Mucosa of descending colon (tissue), 3 donors: ENCODE results near the gene PTPN2. TPM values are rescaled to one million over a fixed set of nuclear protein-coding genes. Genes with fewer than 3 reads are reported as not detected.

Experiments used
- ATAC-seq: fragments of 200-7000 bp; cut with Tn5 transposase; one replicate; pipeline ENCODE4 v1.9.1; 2020; ENCODE audit warnings: mild to moderate bottlenecking, moderate library complexity
- DNase-seq, 3 donors: peaks; one replicate each; pipeline ENCODE4 v3.0.0-alpha.2; 2020
- H3K36me3 ChIP-seq: fragments of 200-600 bp; one replicate; pipeline ENCODE4 v1.8.0; 2021; ENCODE audit warnings: low read depth, mild to moderate bottlenecking
- H3K4me1 ChIP-seq: fragments of 200-600 bp; one replicate; pipeline ENCODE4 v1.8.0; 2021; ENCODE audit warnings: low read depth, mild to moderate bottlenecking
- H3K4me3 ChIP-seq: fragments of 200-600 bp; one replicate; pipeline ENCODE4 v1.8.0; 2021; ENCODE audit warnings: mild to moderate bottlenecking
- H3K9me3 ChIP-seq: fragments of 200-600 bp; one replicate; pipeline ENCODE4 v1.8.0; 2021; ENCODE audit warnings: mild to moderate bottlenecking
- intact Hi-C, 2 donors: fragments of 100-400 bp; cut with DNase I in 1 of 2; cut with micrococcal nuclease in 1 of 2; formaldehyde crosslinking; loops; one replicate each; pipeline versions ENCODE4 v1.11.0 to v1.11.1; 2022; cut with DNase I, micrococcal nuclease
- total RNA-seq, 3 donors: library from RNA; stranded (reverse); fragmentation: NEBNext Ultra II Directional in 2 of 3; extraction: Animal tissue kit (Norgen Biotek cat#: 25700) in 2 of 3; gene quantifications; one replicate each; pipeline versions ENCODE4 v1.2.1 to v1.2.4, GENCODE V29; 2021 to 2023
- TF ChIP-seq, protein P1 (sequence below): fragments of 200-600 bp; IDR thresholded peaks from one replicate; pipeline ENCODE4 v1.8.0; 2022; ENCODE audit warnings: antibody characterized with exemption, mild to moderate bottlenecking
- donor health status: DM: no; HTN: no; CAD: no; lungs with moderate emphysema.
- donor health status: DM: no; HTN: no; CAD: no.
- donor health status: DM: no; HTN: yes; CAD: no.

PTPN2 gene
- total RNA-seq, 3 donors from 2014 or later: 28.9 to 42.0 (median 38.4) TPM

- DNase-seq: no peak
- no peaks in the 10 kb centered on the region for H3K36me3 ChIP-seq
- ATAC-seq: no peak
- no peaks in the 10 kb centered on the region for H3K4me1 ChIP-seq
- intact Hi-C loops: no loop called here
- H3K9me3 ChIP-seq: no peaks in the 10 kb centered on the region
- H3K4me3 ChIP-seq: no peak overlapping the region
- TF ChIP-seq, protein P1, sequence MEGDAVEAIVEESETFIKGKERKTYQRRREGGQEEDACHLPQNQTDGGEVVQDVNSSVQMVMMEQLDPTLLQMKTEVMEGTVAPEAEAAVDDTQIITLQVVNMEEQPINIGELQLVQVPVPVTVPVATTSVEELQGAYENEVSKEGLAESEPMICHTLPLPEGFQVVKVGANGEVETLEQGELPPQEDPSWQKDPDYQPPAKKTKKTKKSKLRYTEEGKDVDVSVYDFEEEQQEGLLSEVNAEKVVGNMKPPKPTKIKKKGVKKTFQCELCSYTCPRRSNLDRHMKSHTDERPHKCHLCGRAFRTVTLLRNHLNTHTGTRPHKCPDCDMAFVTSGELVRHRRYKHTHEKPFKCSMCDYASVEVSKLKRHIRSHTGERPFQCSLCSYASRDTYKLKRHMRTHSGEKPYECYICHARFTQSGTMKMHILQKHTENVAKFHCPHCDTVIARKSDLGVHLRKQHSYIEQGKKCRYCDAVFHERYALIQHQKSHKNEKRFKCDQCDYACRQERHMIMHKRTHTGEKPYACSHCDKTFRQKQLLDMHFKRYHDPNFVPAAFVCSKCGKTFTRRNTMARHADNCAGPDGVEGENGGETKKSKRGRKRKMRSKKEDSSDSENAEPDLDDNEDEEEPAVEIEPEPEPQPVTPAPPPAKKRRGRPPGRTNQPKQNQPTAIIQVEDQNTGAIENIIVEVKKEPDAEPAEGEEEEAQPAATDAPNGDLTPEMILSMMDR: no peak
Measured at GRCh38 chr18:12928641-12929040, 44.6 kb upstream of the PTPN2 start.

GRCh38 chr18:12928206-12928605 is 44.2 kb upstream of the PTPN2 start:
- no peaks in the 10 kb centered on the region for H3K36me3 ChIP-seq
- H3K4me3 ChIP-seq: no peak overlapping the region
- intact Hi-C loops: no loop called here
- TF ChIP-seq, protein P1: no peak
- H3K9me3 ChIP-seq: no peaks in the 10 kb centered on the region
- H3K4me1 ChIP-seq: no peaks in the 10 kb centered on the region
- ATAC-seq: no peak
- DNase-seq: no peak

- Histone ChIP-seq H3K9me3 (no peaks in the 10 kb centered on the region), H3K36me3 (no peaks in the 10 kb centered on the region), H3K4me1 (no peaks in the 10 kb centered on the region), H3K4me3 (no peak overlapping the region)
- DNase-seq: no peak
- TF ChIP-seq, protein P1: no peak
- ATAC-seq: no peak
- intact Hi-C loops: no loop called here
Measured at GRCh38 chr18:12924616-12925015, 40.6 kb upstream of the PTPN2 start.

GRCh38 chr18:12922266-12922665 is 38.2 kb upstream of the PTPN2 start:
- DNase-seq (no peak), ATAC-seq (no peak)
- no peaks in the 10 kb centered on the region for H3K36me3 ChIP-seq
- H3K4me3 ChIP-seq: no peak overlapping the region
- H3K9me3 ChIP-seq: no peaks in the 10 kb centered on the region
- TF ChIP-seq, protein P1: no peak
- intact Hi-C loops: no loop called here
- no peaks in the 10 kb centered on the region for H3K4me1 ChIP-seq

DNA sequence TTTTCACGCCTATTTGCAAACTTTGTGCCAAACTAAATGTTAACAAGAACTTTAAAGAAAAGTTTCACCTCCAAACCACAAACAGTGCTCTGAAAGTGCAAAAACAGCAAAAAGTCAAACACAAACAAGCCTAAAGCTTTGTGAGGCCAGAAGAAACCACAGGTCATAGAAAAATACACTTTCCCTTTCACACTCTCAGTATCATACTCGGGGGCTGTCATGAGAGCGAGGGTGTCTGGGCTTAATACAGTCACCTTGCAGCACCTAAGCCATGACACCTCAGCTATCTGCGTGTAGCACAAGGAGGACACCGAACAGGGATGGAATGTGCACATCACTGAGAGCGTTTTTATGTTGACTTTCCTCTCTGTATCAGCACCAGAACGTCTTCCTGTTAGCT is 37.1 kb upstream of the PTPN2 start:
- Histone ChIP-seq H3K4me1 (no peaks in the 10 kb centered on the region), H3K36me3 (no peaks in the 10 kb centered on the region), H3K9me3 (no peaks in the 10 kb centered on the region), H3K4me3 (no peak overlapping the region)
- DNase-seq (no peak), ATAC-seq (peak; percentile 32)
- intact Hi-C loops: no loop called here
- TF ChIP-seq, protein P1: no peak
